HL-60 (cell line): Measurements from ENCODE around the gene FTCD.

Experiments
- DNase-seq, 2 experiments: peaks; one replicate each; pipeline ENCODE4 v3.0.0-alpha.2; 2010 to 2020; ENCODE audit warnings: low read depth in 1 of 2, low spot score in 1 of 2
- H3K27ac ChIP-seq: fragments of 250-450 bp; sonication (Bioruptor Pico); replicated peaks from 2 replicates; pipeline ENCODE4 v1.5.1; 2020; ENCODE audit warnings: mild to moderate bottlenecking, moderate library complexity
- H3K27me3 ChIP-seq: fragments of 250-450 bp; sonication (Bioruptor Pico); 2 replicates; pipeline ENCODE4 v1.5.1; 2021; ENCODE audit warnings: mild to moderate bottlenecking, moderate library complexity; ENCODE audit not compliant: insufficient read depth, poor library complexity, severe bottlenecking
- H3K4me3 ChIP-seq: replicated peaks from 2 replicates; pipeline ENCODE4 v1.5.1; 2011; ENCODE audit warnings: mild to moderate bottlenecking, control low read depth, low read length; ENCODE audit not compliant: insufficient read depth
- GABPA ChIP-seq: IDR thresholded peaks from 2 replicates; pipeline ENCODE4 v1.6.1; 2012; ENCODE audit warnings: low read depth
- POLR2AphosphoS5 ChIP-seq: IDR thresholded peaks from 2 replicates; pipeline ENCODE4 v1.6.1; 2012; ENCODE audit warnings: low read depth
- SPI1 ChIP-seq: IDR thresholded peaks from 2 replicates; pipeline ENCODE4 v1.6.1; 2012; ENCODE audit warnings: low read depth, mild to moderate bottlenecking, borderline replicate concordance
- TF ChIP-seq, protein P1 (sequence below): IDR thresholded peaks from one replicate; pipeline ENCODE4 v1.5.1; 2011; ENCODE audit warnings: low read length, control low read depth, inconsistent platforms; ENCODE audit not compliant: insufficient read depth
- TF ChIP-seq, protein P2 (sequence below): IDR thresholded peaks from 2 replicates; pipeline ENCODE4 v1.6.1; 2012; ENCODE audit warnings: low read depth; ENCODE audit not compliant: insufficient replicate concordance

Gene FTCD

DNA sequence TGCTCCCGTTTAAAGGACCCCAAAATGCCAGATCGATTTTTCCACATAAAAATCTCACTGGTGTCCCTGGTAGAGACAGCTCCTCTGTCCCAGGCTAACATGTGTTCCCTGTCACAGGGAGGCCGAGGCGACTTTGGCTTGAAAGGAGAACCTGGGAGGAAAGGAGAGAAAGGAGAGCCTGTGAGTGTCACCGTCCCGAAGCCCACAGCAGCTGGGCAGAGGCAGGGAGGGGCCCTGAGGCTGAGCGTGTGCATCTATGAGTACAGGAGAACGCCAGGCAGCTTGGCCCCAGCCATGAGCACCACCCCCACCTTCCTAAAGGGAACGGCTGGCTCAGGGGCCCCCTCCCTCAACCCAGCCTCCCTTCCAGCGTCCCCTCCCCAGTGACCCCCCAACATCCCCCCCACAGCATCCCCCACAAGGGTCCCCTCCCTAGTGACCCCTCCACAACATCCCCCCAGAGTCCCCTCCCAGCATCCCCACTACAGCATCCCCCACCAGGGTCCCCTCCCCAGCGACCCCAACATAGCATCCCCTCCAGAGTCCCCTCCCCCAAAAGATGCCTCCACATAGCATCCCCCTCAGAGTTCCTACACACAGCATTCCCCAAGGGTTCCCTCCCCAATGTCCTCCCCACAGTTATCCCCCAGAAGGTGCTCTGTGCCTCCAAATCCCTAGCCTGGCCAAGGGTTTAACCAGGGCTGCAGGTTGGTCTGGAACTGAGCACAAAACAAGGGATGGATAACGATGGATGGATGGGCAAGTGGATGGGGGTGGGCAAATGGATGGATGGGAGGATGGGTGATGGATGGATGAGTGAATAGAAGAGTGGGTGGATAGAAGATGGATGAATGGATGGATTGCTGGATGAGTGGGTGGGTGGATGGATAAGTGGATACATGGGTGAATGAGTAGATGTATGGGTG, 32.4 kb downstream of the FTCD start:
- Histone ChIP-seq H3K4me3 (no peak overlapping the region), H3K27ac (no peak overlapping the region), H3K27me3 (no peaks in the 10 kb centered on the region)
- TF ChIP-seq, protein P1, sequence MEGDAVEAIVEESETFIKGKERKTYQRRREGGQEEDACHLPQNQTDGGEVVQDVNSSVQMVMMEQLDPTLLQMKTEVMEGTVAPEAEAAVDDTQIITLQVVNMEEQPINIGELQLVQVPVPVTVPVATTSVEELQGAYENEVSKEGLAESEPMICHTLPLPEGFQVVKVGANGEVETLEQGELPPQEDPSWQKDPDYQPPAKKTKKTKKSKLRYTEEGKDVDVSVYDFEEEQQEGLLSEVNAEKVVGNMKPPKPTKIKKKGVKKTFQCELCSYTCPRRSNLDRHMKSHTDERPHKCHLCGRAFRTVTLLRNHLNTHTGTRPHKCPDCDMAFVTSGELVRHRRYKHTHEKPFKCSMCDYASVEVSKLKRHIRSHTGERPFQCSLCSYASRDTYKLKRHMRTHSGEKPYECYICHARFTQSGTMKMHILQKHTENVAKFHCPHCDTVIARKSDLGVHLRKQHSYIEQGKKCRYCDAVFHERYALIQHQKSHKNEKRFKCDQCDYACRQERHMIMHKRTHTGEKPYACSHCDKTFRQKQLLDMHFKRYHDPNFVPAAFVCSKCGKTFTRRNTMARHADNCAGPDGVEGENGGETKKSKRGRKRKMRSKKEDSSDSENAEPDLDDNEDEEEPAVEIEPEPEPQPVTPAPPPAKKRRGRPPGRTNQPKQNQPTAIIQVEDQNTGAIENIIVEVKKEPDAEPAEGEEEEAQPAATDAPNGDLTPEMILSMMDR = no peak
- no peak for TF ChIP-seq POLR2AphosphoS5
- TF ChIP-seq, protein P2, sequence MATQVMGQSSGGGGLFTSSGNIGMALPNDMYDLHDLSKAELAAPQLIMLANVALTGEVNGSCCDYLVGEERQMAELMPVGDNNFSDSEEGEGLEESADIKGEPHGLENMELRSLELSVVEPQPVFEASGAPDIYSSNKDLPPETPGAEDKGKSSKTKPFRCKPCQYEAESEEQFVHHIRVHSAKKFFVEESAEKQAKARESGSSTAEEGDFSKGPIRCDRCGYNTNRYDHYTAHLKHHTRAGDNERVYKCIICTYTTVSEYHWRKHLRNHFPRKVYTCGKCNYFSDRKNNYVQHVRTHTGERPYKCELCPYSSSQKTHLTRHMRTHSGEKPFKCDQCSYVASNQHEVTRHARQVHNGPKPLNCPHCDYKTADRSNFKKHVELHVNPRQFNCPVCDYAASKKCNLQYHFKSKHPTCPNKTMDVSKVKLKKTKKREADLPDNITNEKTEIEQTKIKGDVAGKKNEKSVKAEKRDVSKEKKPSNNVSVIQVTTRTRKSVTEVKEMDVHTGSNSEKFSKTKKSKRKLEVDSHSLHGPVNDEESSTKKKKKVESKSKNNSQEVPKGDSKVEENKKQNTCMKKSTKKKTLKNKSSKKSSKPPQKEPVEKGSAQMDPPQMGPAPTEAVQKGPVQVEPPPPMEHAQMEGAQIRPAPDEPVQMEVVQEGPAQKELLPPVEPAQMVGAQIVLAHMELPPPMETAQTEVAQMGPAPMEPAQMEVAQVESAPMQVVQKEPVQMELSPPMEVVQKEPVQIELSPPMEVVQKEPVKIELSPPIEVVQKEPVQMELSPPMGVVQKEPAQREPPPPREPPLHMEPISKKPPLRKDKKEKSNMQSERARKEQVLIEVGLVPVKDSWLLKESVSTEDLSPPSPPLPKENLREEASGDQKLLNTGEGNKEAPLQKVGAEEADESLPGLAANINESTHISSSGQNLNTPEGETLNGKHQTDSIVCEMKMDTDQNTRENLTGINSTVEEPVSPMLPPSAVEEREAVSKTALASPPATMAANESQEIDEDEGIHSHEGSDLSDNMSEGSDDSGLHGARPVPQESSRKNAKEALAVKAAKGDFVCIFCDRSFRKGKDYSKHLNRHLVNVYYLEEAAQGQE = no peak
- TF ChIP-seq GABPA = no peak
- TF ChIP-seq SPI1 = no peak
- DNase-seq = no peak

DNA sequence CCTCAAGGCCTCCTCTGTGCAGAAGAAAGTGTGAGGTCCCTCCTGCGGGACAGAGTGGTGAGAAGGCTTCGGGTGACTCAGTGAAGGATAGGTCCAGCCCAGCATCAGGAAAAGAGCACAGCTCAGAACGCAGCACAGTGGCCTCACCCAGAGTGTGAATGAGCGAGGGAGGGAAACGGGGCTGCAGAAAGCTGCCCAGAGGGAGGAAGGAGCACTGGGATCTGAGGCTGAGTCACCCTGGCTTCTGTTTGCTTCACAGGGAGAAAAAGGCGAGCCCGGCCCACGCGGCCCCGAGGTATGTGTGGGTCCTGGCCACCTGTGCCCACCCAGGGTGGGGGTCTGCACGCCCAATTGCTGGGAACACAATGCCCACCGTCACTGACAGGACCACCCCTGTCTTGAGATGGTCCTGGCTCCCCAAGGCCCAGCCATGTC, 33.1 kb downstream of the FTCD start:
- Histone ChIP-seq H3K27me3 (no peaks in the 10 kb centered on the region), H3K4me3 (no peak overlapping the region), H3K27ac (no peak overlapping the region)
- no peak for DNase-seq
- TF ChIP-seq, protein P1 = no peak
- no peak for TF ChIP-seq GABPA
- TF ChIP-seq, protein P2 = no peak
- no peak for TF ChIP-seq SPI1
- TF ChIP-seq POLR2AphosphoS5 = no peak

DNA sequence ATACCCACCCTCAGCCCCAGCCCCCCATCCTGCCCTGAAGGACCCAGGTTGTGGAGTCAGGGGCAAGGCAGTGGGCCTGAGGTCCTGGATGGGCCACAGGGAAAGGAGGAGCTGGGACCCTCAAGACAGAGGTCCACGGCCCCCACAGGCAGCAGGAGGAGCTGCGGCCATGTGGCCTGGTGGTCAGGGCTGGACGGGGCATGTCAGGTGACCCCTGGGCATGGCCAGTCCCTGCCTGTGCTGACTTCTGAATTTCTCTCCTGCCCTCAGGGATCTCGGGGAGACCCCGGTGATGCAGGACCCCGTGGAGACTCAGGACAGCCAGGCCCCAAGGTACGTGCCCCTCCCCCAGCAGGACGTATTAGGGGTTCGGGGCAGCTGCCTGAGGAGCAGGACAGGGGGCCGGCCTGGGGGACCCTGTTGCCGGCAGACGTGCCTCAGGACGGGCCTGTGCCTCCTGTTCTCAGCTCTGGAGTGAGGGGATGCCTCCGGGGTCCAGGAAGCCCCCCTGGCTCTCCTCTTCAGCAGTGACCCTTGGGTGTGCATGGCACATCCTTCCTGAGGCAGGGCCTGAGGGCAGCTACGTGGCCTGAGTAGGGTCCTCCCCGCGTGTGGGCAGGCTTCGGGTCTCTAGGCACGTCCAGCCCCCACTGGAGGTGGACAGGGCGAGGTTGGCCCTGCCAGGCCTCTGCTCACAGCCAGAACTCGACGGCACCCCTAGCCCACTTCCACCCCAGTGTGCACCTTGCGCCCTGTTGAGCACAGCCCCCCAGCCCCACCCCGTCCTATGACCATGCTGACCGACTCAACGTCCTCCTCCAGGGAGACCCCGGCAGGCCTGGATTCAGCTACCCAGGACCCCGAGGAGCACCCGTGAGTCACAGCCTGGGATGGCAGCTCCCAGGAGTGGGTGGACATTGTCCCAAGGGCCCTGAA, 33.8 kb downstream of the FTCD start:
- H3K27me3 ChIP-seq = no peaks in the 10 kb centered on the region
- DNase-seq = no peak
- TF ChIP-seq, protein P2 = no peak
- TF ChIP-seq SPI1 = no peak
- TF ChIP-seq, protein P1 = no peak
- TF ChIP-seq GABPA = no peak
- TF ChIP-seq POLR2AphosphoS5 = no peak
- H3K27ac ChIP-seq = no peak overlapping the region
- no peak overlapping the region for H3K4me3 ChIP-seq
